ENCODE measurements around the gene FUBP3.
A peak's percentile ranks its signal among the peaks of the same experiment; 100 is the strongest.

FUBP3 gene, protein sequence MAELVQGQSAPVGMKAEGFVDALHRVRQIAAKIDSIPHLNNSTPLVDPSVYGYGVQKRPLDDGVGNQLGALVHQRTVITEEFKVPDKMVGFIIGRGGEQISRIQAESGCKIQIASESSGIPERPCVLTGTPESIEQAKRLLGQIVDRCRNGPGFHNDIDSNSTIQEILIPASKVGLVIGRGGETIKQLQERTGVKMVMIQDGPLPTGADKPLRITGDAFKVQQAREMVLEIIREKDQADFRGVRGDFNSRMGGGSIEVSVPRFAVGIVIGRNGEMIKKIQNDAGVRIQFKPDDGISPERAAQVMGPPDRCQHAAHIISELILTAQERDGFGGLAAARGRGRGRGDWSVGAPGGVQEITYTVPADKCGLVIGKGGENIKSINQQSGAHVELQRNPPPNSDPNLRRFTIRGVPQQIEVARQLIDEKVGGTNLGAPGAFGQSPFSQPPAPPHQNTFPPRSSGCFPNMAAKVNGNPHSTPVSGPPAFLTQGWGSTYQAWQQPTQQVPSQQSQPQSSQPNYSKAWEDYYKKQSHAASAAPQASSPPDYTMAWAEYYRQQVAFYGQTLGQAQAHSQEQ

DNA sequence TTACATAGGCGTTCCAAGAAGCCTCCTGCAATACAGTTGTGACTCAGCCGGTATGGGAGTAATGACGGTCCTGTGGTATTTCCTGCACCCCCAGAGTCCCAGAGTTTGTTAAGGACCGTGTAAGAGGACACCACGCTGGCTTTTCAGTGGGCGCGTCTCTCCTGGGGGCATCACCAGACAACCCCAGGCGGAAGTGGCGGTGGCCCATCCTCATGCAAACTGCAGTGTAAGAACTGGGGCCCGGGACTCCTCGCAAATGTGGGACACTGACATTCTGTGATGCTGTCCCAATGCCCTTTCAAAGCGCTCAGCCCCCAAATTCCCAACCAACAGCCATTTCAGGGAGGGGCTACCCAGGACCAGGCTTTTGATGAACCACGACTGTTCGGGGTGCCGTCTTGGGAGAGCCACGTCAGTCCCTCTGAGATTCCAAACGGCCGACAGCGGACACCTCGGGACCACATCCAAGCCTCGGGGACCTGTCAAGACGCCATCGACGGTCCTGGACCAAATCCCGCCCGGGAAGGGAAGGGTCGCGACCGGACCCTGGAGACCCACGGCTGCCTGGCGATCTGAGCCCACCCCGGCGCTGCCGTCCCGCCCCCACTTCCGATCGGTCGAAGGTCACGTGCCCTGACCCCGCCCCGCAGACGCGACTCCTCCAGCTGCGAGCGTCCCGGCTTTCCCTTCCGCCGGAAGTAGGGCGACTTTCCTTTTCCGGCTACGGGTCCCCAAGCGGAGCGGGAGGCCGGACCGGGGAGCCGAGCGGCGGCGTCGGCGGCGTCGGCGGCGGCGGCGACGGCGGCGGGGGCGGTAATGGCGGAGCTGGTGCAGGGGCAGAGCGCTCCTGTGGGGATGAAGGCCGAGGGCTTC is at the start of gene FUBP3:
Gene FUBP3, plus strand, starts transcription at position 713 of the 873 bp plus-strand sequence. Its CDS starts 104 bp downstream, at position 817.
- DNase-seq = peak; percentile 95

DNA sequence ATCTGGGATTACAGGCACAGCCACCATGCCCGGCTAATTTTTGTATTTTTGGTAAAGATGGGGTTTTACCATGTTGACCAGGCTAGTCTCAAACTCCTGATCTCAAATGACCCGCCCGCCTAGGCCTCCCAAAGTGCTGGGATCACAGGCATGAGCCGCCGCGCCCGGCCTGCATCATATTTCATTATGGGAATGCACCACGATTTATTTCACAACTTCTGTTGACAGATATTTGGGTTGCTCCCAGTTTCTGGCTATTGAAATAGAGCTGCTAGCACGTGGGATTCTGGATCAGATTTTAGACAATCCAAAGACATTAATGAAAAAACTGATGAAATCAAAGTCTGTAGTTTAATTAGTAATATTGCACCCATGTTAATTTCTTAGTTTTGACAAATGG is 48.4 kb upstream of the FUBP3 start:
- no peak for DNase-seq

DNA sequence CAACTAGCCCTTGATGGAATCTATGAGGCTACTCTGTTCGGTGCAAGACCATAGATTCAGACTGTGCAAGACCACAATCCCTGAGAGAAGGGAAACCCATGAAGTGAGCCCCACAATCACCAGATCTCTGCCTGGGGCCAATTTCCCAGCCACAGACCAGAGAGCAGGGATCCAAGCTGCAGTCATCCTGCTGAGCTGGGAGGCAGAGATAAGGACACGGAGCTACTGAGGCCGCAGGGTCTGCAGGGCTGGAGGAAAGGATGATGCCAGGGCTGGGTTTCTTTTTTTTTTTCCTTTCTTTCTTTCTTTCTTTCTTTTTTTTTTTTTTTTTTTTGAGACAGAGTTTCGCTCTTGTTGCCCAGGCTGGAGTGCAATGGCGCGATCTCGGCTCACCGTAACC is 47.7 kb upstream of the FUBP3 start:
- DNase-seq = no peak

DNA sequence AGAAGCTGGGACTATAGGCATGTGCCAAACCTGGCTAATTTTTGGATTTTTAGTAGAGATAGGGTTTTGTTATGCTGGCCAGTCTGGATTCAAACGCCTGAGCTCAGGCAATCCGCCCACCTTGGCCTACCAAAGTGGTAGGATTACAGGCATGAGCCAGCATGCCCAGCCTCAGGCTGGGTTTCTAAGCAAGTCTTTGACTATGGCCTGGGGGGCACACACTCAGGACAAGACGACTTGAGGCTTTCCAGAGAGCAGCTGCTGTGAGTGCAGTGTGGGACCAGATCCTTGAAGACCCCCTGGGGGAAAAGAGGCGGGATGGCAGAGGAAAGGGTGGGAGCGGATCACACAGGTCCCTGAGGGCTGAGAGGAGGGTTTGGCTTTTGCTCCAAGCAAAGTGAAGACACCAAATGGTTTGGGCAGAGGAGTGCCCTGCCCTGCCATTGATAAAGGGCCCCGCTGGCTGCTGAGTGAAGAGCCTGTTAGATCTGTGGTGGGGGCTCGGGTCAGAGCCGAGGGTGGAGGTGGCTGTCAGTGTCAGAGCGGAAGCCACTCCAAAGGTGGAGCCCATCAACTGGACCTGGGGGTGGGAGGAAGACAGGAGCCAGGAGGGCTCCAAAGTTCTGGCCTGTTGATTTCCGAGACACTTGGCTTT is 46.8 kb upstream of the FUBP3 start:
- no peak for DNase-seq

DNA sequence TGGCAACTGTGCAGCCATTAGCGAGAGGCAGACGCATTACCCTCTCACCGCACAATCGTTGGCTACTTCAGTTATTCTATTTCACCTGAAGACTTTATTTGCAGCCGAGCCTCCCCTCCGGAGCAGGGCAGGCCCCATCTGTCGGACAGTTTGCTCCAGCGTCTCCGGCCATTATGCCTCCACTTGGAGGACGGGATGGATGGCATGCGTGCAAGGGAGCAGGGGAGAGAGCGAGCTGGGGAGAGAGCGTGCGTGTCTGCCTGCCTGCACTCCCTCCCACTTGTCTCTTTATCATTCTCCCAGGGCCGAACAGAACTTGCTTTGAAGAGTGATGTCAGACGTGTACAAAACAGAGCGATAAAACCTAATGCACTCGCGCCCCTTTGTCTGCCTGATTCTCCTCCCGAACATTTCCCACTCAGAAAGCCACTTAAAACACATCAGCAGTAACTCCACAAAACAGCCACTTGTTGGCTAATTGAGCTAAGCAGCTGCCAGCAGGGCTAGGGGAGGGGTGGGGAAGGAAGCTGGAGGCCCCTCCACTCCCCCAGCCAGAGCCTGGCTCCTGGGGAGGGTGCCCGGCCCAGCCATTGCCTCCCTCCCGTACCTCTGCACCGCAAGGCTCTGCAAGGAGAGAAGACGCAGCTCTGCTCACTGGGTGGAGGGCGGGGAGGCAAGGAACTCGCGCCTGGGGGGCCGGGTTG is 43.4 kb upstream of the FUBP3 start:
- DNase-seq = no peak

DNA sequence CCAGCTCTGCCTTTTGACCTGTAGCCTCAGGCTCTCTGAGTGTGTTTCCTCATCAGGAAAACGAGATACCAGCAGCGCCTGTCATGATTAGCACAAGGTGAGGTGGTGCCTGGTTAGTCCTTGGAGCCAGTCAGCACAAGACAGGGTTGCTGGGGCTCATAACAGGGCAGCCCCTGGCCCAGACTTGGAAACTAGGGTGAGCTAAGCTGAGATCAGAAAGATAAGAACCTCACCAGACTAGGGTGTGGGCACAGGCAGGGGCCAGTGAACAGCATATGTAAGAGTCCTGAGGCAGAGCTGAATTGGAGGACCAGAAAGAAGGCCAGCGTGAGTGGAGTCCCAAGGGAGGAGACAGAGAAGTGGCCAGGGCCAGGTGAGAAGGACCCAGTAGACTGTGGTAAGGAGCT is 42.7 kb upstream of the FUBP3 start:
- DNase-seq = no peak

DNA sequence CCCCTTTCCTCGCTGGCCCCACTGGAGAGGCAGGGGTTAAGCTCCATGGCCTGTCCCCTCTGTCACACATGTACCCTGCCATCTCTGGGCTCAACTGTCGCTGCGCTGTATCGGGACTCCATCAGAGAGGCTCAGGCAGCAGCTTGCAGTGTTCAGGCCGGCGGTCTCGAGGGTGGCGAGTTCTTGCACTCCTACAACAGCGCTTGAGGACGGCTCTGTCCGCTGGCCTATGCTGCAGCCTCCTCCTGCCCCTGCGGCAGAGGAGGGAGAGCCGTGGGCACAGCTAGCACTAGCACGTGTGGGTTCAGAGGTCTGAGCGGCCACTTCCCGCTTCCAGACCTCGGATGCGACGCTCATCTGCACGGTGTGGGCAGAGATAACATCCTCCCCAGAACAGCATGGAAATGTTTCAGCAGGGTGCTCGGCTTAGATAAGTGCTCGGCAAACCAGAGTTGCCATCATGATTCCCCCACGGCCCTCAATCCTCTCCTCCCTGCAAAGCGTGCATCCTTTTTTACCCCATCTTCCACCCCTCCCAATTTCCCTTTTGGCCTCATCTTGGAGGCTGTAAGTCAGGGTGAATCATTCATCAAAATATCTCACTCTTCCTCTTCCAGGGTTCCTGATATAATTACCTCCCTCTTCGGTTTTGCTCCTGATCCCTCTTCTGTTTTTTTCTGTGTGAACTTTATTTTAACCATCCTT is 41.9 kb upstream of the FUBP3 start:
- DNase-seq = no peak

DNA sequence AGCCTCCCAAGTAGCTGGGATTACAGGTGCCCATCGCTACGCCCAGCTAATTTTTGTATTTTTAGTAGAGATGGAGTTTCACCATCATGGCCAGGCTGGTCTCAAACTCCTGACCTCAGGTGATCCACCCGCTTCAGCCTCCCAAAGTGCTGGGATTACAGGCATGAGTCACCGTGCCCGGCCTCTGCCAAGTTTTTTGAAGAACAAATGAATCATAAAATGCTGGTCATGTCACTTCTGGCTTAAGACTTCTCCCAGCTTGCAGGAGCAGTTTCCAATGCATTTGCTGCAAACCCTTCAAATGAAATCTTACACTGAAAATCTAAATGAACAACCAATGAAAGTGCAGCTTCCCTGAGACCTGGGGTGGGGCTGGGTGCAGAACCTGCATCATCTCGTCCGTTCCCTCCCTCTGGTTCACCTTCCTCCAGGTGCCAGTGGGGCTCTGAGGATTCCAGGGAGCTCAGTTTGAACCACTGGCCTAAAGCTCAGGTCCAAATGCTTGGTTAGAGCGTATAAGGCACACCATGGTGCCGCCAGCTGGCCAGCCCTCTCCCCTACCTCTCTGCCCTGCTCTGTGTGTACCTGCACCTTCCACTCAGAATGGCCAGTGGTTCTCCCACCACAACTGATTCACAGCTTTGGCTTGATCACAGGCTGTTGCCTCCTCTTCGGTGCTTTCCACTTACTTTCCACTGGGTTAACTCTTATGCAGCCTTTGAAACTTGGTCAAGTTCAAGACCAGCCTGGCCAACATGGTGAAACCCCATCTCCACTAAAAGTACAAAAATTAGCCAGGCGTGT is 39.8 kb upstream of the FUBP3 start:
- DNase-seq = no peak

DNA sequence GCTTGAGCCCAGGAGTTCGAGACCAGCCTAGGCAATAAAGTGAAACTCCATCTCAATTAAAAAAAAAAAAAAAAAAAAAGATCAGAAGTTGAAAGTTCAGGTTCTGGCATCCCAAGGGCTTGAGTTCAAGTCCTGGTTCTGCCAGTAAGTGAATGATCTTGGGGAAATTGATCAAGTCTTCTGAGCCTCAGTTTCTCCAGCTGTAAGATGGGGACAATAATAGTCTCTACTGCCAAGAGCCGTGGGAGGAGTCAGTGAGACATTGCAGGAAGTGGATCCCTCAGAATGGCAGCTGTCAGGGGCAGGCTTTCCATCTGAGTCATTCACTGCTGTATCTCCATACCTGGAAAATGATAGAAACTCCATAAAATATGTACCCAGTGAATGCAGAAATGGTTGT is 37.8 kb upstream of the FUBP3 start:
- no peak for DNase-seq

DNA sequence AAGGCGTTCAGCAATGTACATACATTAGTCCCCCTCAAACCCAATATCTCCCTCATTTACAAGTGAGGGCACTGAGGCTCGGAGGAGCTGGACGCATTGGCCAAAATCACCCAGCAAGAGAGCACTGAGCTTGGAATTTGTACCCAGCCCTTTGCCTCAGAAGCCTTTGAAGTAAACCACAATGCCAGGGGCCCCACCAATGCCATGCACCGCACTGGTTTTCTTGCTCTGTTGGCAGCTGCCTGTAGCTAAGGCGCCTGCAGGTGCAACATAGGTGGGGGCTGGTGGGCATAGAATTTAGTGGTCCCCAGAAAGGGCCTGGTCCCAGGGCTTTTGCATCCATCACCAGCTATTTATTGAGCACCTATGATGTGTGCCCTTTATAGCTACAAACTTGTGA is 37.3 kb upstream of the FUBP3 start:
- no peak for DNase-seq

DNA sequence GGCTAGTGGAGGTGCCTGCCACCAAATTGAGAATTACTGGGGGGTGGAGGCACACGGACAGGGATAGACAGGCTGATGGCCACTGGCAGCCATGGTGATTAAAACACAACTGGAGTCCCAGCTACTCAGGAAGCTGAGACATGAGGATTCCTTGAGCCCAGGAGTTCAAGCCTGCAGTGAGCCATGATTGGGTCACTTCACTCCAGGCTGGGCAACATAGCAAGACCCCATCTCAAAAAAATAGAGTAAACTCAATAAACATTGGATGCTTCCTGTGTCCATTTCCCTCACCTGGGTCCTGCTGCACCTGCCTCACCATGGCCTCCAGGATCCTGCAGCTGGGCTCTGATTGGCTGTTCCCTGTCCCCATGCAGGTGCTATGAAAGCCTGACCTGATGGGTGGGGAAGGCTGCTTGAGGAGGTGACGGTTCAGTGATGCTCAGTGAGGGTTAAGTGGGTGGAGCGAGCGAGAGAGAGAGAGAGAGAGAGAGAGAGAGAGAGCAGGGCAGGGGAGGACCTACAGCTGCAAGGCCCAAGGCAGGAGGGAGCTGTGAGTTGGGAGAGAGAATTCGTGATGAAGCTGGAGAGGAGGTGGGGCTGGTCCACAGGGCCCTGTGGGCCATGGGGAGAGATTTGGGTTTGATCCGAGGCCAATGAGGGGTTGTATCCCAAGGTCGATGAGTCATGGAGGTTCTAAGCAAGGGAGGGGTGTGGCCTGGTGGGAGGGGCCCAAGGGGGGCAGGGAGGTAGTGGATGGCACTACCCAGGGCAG is 36.7 kb upstream of the FUBP3 start:
- DNase-seq = no peak

DNA sequence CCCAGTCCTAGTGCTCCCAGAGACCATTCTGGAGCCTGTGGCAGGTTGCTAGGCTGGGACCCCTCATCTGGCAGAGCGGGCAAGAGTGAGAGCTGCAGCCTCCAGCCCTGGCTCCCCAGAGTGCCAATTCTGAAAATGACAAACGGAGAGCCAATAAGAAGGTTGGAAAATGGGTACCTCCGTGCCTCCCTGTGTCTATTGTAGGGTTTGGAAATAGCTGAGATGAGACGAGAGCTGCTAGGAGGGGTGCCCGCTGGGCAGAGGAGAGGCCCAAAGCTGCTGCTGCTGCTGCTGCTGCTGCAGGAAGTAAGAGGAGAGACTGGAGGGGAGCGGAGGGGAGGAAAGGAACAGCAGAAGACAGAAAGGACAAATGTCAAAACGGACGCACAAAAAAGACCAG is 36.0 kb upstream of the FUBP3 start:
- no peak for DNase-seq

DNA sequence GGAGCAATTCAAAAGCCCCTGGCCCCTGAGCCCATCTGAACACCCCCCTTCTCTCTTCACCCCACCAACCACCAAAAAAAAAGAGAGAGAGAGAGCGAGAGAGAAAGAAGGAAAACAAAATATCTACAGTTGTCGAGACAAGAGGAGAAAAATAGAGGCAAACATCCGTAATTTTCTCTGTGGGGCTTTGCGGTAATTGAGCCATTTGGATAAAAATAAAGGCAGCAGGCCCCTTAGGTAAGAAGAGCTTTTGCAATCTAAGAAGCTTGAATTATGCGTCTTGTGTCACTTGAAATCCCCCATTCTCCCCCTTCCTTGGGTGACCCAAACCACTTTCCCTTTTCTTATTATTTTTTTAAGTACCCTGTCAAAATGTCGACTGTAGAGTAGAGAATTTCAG is 35.5 kb upstream of the FUBP3 start:
- DNase-seq = no peak

DNA sequence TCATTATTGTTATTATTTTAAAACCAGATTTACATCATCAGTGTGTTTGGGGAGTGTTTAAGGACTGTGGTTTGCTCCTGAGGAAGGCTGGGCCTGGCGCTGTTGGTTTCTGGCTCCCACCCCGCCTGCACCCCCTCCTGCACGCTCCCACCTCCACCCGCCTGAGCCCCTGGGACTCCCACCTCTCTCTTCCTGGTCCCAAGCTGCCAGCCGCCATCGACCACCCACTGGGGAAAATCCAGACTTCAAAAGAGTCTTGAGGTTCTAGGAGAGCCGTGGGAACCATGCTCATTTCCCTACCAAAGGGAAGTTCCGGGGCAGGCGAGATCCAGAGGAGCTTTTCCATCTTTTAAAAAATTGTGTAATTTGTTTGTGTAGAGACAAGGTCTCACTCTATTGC is 35.0 kb upstream of the FUBP3 start:
- DNase-seq = no peak

DNA sequence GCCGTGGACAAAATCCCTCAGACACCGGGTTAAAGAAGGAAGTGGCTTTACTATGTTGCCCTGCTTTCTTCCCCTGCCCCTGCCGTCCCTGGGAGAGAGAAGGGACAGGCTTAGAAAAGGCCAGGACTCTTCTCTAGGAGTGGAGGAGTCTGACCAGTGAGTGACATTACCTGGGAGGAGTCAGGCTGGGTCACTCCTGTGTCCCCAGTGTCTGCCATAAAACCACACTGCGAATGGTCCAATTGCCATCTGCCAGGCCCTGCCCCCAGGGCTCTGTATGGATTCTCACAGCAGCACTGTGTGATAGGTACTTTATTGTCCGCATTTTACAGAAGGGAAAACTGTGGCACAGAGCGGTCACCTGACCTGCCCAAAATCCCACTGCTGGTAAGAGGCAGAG is 31.3 kb upstream of the FUBP3 start:
- no peak for DNase-seq

DNA sequence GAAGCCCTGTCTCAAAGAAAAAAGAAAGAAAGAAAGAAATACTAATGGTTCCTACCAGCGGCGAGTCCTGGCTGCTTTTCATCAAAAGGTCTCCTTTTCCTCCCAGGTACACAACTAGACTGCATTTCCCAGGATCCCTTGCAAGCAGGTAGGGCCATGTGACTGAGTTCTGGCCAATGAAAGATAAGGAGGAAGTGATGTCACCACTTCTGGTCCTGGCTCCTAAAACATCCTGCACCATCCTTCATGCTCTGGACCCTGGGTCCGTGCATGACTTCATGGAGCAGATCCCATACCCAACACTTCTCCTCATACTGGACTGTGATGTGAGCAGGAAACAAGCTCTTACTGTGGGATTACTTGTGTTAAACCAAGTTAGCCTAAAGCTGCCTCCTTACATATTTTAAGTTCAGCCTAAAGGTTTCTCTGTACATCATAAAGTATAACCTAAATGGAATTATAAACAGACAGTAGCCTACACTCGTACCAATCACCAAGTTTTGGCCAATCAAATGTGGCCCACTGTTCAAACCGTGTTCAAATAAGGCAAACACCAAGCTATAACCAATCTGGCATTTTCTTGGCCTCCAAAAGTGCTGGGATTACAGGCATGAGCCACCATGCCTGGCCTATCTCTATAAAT is 30.2 kb upstream of the FUBP3 start:
- DNase-seq = peak; percentile 25

DNA sequence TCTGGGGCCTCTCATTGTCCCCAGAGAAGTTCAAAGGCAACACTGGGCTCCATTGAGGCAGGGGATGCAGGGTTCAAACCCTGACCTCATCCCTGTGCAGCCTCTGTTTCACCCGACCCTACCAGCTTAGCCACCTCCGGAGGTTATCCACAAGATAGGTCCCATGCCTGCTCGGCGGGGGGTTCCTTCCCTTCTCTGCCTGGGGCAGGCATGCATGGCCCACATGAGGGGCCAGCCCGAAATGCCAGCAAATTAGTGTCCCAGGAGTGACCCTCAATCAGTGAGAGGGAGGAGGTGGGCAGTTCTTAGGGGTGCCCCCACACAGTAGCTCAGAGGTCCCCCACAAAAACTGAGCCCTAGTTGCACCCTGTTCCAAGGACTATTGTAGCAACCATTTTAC is 24.8 kb upstream of the FUBP3 start:
- no peak for DNase-seq

DNA sequence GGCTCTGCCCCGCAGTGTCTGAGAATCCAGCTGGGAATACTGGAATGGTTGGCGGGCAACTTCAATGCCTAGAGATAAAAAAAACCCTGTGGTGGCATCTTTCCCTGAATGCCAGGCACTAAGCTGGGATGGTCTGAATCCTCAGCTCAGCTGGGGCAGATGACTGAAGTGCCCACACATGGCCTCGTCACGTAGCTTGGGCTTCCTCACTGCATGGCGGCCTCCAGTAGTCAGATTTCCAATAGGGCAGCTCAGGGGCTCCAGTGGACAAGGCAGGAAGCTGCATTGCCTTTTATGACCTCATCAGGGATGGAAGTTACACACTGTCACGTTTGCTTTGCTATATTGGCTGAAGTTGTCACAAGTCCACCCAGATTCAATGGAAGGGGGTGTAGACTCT is 24.3 kb upstream of the FUBP3 start:
- no peak for DNase-seq

DNA sequence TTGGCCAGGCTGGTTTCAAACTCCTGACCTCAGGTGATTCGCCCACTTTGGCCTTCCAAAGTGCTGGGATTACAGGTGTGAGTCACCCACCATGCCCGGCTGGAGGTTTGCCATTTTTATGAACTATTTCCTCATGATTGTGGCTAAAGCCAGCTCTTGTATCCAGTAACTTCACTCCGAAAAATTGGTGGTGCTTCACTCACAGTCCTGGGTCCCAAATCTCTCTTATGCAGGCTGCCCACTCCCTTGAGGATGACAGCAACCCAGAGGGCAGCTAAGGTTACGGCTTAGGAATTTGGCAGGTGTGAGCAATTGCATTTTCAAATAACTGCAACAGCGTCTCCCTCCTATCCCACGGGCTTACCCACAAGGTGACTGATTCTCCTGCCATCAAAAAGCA is 23.4 kb upstream of the FUBP3 start:
- DNase-seq = no peak
